HT1080 (cell line): ENCODE results near the gene BTBD9. TPM values are rescaled to one million over a fixed set of nuclear protein-coding genes. Genes with fewer than 3 reads are reported as not detected.

Experiments
- DNase-seq: peaks from one replicate; pipeline ENCODE4 v3.0.0-alpha.2; 2015; ENCODE audit warnings: low read depth
- total RNA-seq: library from RNA; depleted of rRNA; stranded (reverse); fragments of >200 nt; shearing (Covaris generic); gene quantifications from 2 replicates; pipeline ENCODE4 v1.2.3, GENCODE V29; 2014

The BTBD9 gene
- total RNA-seq, 1 experiment from 2014 or later, result 5.5 TPM

DNA sequence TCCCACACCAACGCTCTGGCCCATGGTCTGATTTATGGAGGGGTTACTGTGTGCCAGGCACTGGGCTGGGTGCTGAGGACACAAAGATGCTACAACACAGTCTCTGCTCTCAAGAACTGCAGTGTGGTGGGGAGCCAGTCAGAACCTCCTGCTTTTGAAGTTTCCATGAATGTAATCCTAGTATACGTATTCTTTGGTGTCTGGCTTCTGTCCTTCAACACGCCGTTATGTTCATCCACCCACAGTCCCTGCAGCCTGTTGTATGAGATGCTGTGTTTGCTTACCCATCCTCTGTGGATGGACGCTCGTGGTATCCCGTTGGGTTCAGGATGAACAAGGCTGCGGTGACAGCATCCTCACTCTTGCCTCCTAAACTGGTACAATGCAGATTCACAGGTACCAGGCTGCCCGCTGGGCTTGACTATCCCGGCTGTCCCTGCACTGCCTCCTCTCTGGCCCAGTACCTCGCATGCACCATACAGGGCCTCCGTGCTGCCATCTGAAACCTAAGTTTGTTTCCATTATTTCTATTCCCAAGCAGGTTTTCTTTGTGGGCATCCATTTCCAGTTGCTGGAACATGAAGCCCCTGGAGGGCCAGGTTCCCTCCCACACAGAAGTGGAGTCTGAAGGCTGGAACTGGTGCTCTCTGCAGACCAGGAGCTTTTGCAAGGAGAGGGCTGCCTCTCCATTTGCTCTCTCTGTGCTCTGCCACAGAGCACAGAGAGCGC is 455.7 kb downstream of the BTBD9 start:
- no peak for DNase-seq

DNA sequence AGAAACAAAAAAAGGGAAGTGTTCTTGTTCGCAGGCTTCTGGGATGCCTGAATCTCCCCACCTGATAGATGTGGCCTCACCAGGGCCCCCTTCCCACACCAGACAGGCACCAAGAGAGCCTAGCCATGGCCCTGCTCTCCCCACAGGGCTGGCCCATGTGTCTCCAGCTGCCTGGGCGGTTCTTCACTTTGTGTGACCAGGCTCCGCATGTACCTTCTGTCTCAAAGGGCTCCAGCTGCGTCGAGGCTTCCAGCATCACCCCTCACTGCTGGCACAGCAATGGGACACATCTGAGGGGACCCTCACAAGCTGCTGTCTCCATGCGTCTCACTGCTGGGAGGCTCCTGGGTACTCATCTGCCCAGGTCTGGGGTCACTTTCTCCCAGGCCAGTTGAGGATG is 457.3 kb downstream of the BTBD9 start:
- no peak for DNase-seq

DNA sequence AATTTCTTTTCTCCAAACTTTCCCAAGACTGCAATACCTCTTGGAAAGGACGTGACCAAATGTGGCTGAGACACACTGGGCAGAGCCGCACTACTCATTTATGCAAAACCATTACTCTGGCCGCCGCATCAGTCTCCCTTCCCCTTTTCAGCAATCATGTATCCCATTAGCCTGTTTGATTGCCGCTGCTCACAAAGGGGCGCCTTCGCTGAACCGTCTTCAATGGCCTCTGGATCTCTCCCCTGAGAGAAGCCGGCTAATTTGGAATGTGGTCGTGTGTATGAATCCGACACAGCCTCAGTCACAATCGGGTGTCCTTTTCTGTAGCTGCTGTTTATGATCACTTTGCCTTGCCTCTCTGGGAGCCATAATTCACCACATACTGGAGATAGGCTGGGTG is 459.1 kb downstream of the BTBD9 start:
- no peak for DNase-seq

DNA sequence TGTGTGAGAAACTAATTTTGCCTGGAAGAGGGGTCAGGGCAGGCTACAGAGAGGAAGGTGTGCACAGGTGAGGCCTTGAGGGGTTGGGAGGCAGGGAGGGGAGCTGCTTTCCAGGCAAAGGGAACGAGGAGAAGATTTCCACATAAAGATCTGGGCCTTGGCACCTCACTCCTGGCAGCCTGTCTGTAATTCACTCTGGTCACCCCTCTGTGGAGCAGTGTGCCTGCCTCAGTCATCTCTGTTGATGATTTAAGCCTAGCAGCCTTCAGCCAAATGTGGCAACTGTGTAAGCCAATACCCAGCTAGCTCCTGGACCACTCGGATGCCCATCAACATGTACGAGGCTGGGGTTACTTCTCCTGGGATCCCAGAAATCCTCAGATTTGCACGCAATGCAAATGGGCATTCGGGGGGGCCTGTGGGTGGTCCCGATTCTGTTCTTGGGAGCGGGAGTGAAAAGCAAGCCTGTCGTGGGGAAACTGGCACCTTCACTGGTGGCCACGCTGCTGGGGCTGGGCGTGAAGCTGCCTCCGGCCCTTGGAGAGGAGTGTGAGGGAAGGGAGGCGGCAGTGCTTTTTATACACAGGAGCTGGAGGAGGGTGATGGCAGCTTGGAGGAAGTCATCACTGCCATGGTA is 459.8 kb downstream of the BTBD9 start:
- DNase-seq, result no peak

DNA sequence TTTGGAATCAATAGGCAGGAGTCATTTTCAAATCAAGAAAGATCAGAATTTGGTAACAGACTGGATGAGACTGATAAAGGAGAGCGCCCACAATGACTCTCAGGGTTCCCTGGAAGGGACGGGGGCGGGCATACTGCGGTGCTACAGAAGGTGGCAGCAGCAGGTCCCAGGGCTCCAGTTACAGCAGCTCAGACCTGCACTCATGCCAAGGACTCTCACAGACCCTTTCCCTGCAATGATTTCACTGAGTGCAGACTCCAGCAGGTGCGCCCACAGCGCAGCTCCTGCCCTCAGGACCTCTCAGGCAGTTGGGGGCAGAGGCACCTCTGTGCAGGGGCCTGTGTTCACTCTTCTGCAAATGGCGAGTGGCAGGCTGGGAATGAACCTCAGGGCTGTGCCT is 460.4 kb downstream of the BTBD9 start:
- no peak for DNase-seq

DNA sequence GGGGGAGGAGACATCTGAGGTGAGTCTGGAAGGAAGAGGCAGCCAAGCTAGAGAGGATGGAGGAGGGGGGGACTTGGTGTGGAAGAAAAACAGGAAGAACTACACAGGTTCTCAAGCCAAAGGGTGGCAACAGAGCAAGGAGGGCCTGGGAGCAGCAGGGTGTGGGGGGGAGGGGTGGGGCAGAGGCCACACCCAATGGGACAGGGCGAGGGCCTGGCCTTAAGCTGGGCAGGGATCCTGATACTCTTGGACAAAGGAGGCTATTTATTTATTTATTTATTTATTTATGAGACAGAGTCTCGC is 461.2 kb downstream of the BTBD9 start:
- DNase-seq, result no peak

DNA sequence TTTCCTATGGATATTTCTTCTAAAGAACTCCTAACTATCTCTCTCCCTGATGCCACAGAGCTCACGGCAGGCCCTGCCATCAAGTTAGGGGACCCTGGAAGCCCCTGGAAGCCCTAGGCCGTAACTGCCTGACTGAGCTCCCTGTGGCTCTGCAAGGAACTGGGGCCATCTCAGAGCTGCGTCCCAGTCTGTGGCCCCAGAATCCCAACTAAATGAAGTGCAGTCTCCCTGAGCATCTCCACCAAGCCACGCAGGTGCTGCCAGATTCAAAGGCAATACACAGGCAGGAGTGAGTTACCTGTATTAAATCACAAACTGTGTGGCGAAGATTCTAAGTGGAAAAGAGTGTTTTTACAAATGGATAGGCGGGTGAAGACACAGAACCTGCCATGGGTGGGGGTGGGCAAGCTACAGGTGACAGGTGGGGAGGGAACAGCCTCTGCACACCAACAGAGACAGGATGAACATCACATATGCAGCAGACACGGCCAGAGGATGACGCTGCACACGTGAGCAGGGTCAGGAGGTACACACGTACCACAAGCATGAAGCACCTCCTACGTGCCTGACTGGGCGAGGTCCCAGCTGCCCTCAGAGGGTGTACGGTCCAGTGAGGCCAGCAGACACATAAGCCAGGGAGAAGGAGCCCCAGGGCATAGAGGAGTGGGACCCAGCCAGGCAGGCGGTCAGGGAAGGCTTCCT is 461.7 kb downstream of the BTBD9 start:
- no peak for DNase-seq

DNA sequence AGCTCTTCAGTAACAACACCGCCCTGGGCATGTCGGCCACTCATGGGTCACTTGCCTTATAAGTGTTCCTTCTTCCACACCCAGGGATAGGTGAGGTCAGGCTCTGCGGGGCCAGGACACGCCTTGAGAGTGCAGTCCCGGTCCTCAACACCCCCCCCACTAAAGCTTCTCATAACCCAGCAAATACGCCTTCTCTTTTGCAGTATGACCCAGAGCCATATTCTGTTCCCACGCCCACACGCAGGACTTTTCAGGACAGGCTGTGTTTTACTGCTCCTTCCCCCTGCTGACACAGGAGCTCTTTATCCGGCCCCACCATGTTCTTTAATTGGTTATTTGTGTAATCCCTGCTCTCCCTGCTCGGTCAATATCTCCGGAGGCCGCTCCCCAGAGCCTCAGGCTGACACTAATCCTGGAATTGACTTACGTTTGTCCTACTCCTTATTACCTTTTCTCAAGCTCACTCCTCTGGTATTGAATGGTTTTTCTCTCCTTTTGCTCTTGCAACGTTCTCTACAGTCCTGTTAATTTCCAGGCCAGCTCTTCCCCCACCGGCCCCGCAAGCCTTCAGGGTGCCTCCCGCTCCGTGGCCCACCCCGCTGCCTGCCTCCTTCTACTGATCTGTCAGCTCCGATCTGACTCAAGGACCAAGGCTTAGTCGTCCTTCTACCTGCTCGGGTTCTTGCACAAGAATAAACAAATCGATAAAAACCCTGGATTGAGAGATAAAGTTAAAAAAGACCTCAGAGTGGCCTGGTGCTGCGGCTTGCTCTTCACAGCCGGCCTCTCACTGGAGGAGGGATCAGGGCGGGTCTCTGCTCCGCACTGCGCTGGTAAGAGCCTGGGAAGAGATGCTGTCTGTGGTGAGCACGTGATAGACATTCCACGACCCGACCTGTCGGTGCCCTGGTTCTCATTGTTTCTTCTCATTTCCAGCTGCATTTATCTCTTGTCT is 462.7 kb downstream of the BTBD9 start:
- DNase-seq, result no peak

DNA sequence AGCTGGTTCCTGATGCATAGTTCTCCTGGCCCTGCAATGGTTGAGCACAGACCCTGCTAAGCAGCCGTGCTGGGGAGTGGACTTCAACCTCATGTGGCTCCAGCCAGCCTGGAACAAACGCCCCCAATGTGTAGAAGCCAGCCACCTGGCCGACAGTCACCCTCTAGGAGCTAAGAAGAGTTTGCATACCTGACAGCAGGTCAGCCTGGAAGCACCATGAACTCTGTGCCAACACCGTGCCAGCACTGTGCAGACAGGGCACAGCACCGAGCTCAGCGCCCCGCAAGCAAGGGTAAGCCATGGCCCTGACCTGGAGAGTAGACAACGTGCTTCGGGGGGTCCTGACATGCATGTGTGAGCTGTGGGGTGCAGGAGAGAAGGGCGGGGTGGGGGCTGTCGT is 463.9 kb downstream of the BTBD9 start:
- no peak for DNase-seq

DNA sequence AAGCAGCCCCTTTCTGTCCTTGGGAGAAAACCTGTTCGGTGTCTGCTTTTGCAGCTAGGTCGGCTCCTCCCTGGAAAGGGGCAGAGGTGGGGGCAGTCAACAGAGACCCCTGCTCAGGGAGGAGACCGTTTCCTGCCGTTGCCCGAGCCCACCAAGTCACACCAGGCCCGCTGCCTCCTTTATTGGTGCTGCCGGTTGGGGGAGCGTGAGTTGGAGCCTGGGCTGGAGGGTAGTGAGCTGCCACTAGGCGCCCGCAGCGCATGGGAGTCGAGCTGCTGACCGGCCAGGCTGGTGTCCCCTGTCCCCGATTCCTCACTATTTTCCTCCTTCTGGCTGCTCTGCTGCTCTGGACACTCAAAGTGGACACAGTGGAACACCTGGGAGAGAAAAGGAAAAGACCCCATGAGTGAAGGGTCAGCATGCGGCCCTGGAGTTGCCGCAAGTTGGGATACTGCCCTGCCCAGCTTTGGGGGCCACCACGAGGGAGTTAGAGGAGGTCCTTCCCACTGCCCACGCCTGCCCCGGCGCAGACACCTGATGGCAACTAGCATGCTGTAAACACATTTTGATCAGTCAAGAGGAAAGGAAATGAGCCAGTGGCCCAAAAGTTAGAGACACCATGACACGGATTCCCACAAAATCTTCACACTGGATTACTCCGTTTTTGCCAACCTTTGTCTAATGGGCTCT is 464.8 kb downstream of the BTBD9 start:
- DNase-seq, result no peak

DNA sequence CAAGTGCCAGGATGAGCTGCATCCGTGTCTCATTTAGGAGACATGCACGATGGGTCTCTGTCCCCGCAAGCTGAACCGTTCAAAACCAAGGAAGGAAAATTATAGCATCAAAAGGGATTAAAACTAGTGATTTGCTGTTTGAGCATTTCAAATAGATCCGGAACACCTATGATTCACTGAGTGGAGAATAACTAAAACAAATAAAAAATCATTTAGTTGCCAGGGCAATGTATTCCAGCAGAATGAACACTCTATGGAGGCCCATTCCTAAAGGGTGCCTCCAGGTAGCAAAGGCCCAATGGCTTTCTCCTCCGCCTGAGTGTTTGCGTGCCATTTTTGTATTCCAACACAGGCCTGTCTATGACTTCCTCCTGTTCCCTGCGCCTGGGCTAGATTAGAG is 465.4 kb downstream of the BTBD9 start:
- no peak for DNase-seq

DNA sequence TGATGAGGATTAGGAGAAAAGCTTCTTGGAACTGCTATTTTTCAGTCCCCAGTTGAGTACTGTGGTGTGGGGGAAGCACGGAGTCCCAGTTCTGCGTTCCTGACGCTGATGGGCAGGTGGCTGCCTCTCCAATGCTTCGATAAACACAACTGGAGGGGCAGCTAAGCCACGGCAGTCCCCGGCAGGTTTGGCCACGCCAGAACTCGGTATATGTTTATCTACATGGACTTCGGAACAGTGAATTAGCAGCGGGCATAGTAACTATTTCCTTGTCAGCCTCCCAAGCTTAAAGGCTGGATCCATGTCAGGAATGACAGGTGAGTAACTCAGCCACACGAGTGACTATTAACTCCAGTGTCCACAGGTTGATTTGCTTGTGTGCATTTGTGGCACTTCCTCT is 465.8 kb downstream of the BTBD9 start:
- DNase-seq, result no peak

DNA sequence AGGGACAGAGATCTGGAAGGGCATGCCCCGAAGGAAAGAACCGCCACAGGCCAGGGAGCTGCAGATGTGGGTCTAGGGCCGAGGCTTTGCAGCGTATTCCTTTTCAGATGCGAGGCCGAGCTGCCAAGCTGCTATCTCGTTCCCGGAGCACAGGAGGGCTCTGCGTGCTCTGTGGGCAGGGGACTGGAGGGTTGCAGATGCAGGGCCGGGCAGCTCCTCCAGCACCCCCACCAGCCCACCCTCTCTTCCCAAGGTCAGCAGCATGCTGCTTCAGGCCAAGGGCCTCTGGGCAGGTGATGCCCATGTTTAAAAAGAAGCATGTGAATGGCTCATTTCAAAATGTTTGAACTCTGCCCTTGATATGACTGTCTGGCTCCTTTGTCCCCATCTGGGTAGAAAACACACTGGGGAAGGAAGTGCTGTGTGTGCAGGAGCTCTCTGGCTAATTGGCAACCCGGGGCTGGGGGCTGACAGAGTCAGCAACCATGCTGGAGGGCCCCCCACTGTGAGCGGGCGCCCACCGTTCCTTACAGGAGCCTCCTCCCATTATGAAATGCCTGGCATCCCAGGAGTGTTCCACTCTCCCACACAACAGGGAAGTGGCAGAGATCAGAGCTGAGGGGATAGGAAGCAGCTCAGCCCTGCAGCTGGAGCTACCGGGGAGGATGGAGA is 466.9 kb downstream of the BTBD9 start:
- DNase-seq, result no peak

DNA sequence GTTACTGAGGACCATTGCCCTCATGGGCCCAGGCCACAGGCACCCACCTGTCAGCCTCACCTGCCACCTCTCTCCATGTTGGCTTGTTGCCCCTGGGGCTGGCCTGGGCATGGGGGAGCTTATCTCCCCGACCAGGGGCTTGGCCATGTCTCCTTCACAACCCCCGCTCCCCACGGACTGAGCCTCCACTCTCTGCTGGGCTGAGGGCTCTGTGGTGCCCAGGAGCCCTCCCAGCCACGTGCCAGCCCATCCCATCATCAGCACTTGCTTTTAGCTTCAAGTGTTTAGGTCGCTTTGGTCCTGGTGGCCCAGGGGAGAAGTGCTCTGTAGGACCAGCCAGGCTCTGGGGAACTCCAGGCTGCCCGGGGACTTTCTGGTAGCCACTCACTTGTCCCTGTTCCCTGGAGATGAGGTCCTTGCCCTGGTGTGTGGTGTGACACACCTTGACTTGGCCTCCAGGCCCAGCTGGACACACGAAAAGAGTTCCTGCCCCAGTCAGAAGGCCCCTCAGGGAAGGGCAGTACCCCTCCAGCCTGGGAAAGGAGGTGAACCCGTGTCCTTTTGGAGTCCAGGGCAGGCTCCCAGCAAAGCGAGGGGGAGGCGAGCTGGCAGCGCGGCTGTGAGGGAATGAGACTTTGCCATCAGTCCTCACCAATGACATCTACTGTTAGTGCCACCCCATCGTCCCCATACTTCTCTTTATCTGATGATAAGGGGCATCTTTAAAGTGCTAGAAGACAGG is 467.6 kb downstream of the BTBD9 start:
- DNase-seq, result no peak

DNA sequence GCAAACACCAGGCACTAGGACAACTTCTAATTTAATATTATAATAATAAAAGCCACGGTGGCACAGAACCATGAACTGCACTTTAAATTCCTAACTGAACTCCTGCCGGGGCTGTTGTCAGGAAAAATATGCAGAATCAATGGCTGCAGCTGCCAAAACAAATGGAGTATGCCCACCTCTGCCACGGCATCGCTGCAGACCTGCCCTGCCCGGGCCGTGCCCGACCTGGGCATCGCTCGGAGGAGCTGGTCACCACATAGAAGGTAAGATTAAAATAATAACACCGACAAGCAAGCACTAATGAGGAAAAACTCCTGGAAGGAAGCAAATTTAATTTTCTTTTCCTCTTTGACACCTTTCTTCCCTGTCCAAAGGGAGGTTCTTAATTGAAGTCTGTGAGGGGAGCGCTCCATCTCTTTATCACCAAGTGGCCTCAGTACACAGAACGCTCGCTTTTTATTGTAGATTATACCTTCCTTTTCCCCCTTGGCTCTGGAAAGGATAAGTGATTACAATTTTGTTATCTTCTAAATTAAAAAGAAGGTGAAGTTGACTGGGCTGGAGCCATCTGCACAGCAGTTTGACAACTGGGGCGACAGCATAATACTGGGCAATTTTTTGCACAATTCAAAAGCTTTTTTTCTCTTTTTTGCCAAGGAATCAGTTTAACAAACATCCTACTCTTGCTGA is 468.9 kb downstream of the BTBD9 start:
- DNase-seq, result no peak

DNA sequence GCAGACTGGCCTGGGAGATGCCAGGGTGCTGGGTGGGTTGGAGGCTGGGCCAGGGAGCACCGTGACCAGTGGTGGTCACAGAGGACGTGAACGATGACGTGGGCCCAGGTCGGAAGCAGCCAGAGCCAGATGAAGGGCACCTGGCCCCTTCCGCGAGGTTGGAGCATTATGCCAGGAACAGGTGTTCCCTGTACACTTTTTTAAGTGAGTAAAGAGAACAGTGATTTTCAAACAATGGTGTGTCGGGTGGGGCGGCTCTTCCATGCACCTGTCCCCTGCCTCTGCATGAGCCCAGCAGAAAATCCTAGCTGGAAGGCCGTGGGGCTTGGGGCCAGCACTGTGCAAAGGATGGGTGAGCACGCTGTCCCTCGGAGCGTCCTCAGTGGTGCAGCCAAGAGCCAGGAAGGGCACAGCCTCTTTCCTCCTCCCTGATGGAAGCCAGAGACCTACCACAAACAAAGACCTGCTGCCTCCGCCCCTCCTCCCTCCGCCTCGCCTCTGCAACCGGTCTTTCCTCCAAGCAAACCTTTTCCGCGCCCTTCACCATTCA is 469.7 kb downstream of the BTBD9 start:
- no peak for DNase-seq

DNA sequence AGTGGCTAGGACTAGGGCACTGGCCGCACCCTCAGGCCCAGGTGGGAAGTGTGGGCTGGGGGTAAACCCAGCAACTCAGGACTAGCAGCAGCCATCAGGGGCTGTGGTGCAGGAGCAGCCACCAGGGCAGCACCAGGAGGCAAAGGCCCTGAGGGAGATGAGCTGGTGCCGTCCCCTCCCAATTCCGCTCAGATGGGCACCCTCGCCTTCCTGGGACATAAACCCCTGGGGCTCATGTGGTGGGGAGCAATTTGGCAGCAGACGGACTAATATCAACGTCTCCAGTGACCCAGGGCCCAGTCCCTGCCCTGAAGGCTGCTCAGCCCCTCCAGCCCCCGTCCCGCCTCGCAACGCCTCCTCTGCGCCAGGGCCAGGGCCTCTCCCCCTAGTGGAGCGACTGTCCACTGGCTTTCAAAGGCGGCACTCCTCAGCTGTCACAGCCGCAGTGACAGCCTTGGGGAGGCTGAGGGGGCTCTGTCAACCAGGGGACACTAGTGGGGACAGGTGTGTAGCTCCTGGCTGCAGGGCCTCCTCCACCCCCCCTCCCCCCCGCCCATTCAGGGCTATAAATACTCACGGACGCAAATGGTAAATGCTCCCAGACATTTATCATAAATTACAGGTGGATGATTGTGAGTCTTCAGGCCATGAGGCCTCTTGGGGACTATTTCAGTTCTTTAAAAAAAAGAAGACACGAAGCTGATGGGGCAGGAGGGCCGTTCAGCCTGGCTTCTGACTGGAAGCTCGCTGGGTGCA is 470.3 kb downstream of the BTBD9 start:
- DNase-seq, result no peak

DNA sequence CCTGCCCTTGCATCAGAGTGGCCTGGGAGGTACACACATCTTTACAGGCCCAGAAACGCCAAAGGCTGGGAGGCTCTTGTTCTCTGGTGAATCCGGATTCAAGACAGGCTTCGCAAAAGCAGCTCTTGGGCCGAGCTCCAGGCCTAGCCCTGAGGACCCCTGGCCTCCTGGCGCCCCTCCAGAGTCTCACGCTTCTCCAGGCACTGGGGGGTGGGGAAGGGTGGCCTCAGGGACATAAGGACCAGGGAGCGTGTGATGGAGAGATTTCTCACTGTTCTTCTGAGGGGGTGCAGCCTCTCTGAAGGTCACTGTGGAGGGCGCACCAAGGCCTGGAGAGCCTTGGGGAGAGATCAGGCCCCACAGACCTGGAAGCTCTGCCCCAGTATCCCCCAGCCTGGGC is 471.0 kb downstream of the BTBD9 start:
- DNase-seq, result no peak
